Suprapubic skin (tissue), 4 donors: ENCODE results near the gene ABCD3. TPM values are rescaled to one million over a fixed set of nuclear protein-coding genes. Genes with fewer than 3 reads are reported as not detected.

Experiments
- DNase-seq, 2 donors: peaks; one replicate each; pipeline ENCODE4 v3.0.0-alpha.2; 2019; ENCODE audit warnings: low spot score in 2 of 2
- H3K27ac ChIP-seq: fragments of 200-600 bp; sonication (generic); one replicate; pipeline ENCODE4 v1.5.1; 2019
- H3K27me3 ChIP-seq: fragments of 200-600 bp; sonication (generic); one replicate; pipeline ENCODE4 v1.5.1; 2019
- H3K36me3 ChIP-seq: fragments of 200-600 bp; sonication (generic); one replicate; pipeline ENCODE4 v1.5.1; 2019
- H3K4me1 ChIP-seq: fragments of 200-600 bp; sonication (generic); one replicate; pipeline ENCODE4 v1.5.1; 2019
- H3K4me3 ChIP-seq: fragments of 200-600 bp; sonication (generic); one replicate; pipeline ENCODE4 v1.5.1; 2019; ENCODE audit warnings: mild to moderate bottlenecking
- H3K9me3 ChIP-seq: fragments of 200-600 bp; sonication (generic); one replicate; pipeline ENCODE4 v1.5.1; 2019
- CTCF ChIP-seq, 2 donors: fragments of 200-600 bp in 1 of 2; fragments of 450-650 bp in 1 of 2; sonication (generic) in 1 of 2; IDR thresholded peaks; one replicate each; pipeline ENCODE4 v1.5.1; 2016 to 2019; ENCODE audit warnings: antibody characterized with exemption in 2 of 2, mild to moderate bottlenecking in 1 of 2, moderate library complexity in 1 of 2
- EP300 ChIP-seq: sonication (generic); formaldehyde crosslinking; IDR thresholded peaks from one replicate; pipeline ENCODE4 v1.6.1; 2017; ENCODE audit warnings: antibody characterized with exemption
- POLR2A ChIP-seq, 2 donors: fragments of 450-650 bp; IDR thresholded peaks; one replicate each; pipeline ENCODE4 v1.6.1; 2017; ENCODE audit warnings: antibody characterized with exemption in 2 of 2, mild to moderate bottlenecking in 2 of 2, moderate library complexity in 2 of 2
- POLR2AphosphoS5 ChIP-seq, 3 donors: sonication (generic); formaldehyde crosslinking; IDR thresholded peaks; one replicate each; pipeline ENCODE4 v1.6.1; 2017; ENCODE audit warnings: antibody characterized with exemption in 3 of 3
- WGBS: methylation state at CpG from one replicate; pipeline ENCODE4 v1.1.5; 2018; 5-methylcytosine and 5-hydroxymethylcytosine counted together
- total RNA-seq, 4 donors: library from RNA; depleted of rRNA; stranded (reverse); fragments of >200 nt; gene quantifications; one replicate each; pipeline ENCODE4 v1.1.0, GENCODE V29; 2016

Gene ABCD3
- total RNA-seq, 4 donors from 2014 or later: 27.6 to 46.5 (median 39.8) TPM

DNA sequence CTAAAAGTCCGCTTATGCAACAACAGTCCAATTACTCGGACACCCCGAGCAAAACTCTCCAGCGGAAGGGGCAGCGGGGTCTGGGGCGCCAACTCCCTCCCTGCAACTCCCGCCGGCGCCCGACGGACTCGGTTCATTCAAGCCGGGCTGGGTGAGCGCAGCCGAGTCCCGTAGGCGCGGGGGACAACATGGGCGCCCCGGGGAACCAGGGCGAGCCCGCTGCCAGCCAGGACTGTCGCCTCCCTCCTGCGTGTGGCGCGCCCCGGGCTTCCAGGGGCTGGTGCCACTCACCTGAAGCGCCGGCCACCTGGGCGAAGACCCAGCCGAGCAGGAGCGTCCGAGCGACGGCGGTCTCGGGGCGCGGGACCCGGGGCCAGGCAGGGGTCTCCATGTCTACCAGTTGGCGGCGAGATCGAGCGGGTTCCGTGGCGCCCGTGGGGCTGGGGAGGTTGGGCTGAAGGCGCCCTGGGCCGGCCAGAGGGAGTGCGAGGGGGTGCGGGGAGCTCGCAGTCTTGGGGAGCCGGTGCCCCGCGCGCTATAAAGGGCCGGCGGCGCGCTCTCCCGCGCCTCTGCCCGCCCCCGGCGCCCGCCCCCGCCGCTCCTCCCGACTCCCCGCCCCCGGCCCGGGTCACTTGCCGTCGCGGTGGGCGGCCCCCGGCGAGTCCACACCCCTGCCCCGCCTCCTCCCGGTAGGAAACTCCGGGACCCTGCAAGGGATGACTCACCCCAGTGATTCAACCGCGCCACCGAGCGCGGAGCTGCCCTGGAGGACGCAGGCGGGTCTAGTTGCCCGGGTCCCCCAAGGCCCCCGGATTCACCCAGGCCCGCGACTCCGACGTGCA is 123.3 kb downstream of the ABCD3 start, which contains the start of gene F3:
Gene F3, minus strand, starts transcription at position 514 of the 842 bp plus-strand sequence. Its CDS starts 123 bp downstream, at position 391.
- no peaks in the 10 kb centered on the region for H3K36me3 ChIP-seq
- peak within 1 kb of the TSS; percentile 66 for H3K4me3 ChIP-seq
- 0% methylated on average over 1 of the region's 94 CpGs for WGBS
- H3K27ac ChIP-seq: peak within 1 kb of the TSS; percentile 87
- H3K27me3 ChIP-seq: peaks cover 3% of the 10 kb centered on the region
- TF ChIP-seq POLR2A (IDR thresholded peaks at IDR 0.05) (peak in 1 of 2 donors; percentile 37), CTCF (IDR thresholded peaks at IDR 0.05) (peak in 1 of 2 donors; percentile 12), EP300 (no peak), POLR2AphosphoS5 (IDR thresholded peaks at IDR 0.05) (peak in 2 of 3 donors; percentile 6 to 74)
- peaks cover 56% of the 10 kb centered on the region for H3K4me1 ChIP-seq
- peak; percentile 93 for DNase-seq
- no peaks in the 10 kb centered on the region for H3K9me3 ChIP-seq

GRCh38 chr1:94542088-94542870 is 124.1 kb downstream of the ABCD3 start:
- H3K27ac ChIP-seq: peak overlapping the region; percentile 87
- peak overlapping the region; percentile 66 for H3K4me3 ChIP-seq
- 2% methylated on average over 15 of the region's 26 CpGs for WGBS
- no peaks in the 10 kb centered on the region for H3K36me3 ChIP-seq
- no peaks in the 10 kb centered on the region for H3K9me3 ChIP-seq
- H3K27me3 ChIP-seq: peaks cover 3% of the 10 kb centered on the region
- TF ChIP-seq CTCF (IDR thresholded peaks at IDR 0.05) (no peak), EP300 (no peak), POLR2A (IDR thresholded peaks at IDR 0.05) (no peak), POLR2AphosphoS5 (IDR thresholded peaks at IDR 0.05) (no peak)
- H3K4me1 ChIP-seq: peaks cover 56% of the 10 kb centered on the region
- DNase-seq: peak; percentile 75 to 81

DNA sequence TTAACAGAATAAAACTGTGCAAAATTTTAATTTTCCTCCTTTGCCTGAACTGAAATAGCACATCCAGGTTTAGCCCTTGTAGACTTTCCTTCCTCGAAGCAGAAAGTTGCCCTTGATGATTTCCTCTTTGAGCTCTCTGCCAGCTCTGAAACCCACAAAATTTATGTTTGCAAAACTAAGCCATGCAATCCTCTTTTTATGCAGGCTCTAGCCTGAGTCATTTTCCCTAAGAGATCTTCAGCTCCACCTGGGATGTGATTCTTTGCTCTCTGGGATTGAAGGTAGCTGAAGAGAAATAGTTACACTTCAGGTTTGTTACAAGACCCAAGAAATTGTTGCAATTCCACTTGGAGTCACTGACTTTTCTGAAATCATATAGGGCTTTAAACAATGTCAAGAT is 124.8 kb downstream of the ABCD3 start:
- no peak for DNase-seq
- peaks cover 56% of the 10 kb centered on the region for H3K4me1 ChIP-seq
- H3K27me3 ChIP-seq: peaks cover 3% of the 10 kb centered on the region
- TF ChIP-seq POLR2A (IDR thresholded peaks at IDR 0.05) (no peak), CTCF (IDR thresholded peaks at IDR 0.05) (no peak), EP300 (no peak), POLR2AphosphoS5 (IDR thresholded peaks at IDR 0.05) (no peak)
- peak overlapping the region; percentile 66 for H3K4me3 ChIP-seq
- no peaks in the 10 kb centered on the region for H3K36me3 ChIP-seq
- H3K9me3 ChIP-seq: no peaks in the 10 kb centered on the region
- WGBS: 10% methylated on average over 1 of the region's 1 CpG
- no peak overlapping the region for H3K27ac ChIP-seq

DNA sequence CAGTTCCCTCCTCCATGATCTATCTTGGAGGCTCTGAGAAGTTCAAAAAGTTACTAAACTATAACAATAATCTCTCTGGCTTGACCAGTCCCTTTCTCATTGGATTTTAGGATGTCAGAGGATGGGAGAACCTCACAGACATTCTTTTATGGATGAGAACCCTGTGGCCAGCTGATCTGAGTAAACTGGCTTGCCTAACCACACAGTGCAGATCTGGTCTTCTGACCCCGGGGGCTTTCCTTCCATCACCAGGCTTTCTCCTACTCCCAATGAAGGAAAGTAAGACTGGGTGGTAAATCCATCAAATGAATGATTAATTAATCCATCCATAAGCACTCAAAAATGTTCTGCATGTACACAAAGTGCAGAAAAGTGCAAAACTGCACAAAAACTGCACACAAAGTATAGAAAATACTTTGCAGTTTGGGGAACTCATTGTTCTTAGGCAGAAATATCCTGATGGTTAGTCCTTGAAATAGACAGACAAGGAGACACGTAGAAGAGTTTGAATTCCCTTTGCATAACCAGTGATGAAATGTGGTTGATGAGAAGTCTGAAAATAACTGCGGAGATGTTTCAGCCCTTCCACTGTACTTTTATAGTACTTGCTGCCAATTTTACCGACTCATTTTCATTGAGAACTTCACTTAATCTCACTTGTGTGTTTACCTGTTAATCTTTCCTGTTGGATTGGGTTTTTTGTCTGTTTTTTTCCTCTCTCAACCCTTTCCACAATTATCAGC is 125.9 kb downstream of the ABCD3 start:
- 78% methylated on average over 4 of the region's 4 CpGs for WGBS
- Histone ChIP-seq H3K4me3 (no peak overlapping the region), H3K36me3 (no peaks in the 10 kb centered on the region), H3K4me1 (peaks cover 47% of the 10 kb centered on the region), H3K27me3 (peaks cover 3% of the 10 kb centered on the region), H3K27ac (peak overlapping the region; percentile 50), H3K9me3 (no peaks in the 10 kb centered on the region)
- TF ChIP-seq POLR2A (IDR thresholded peaks at IDR 0.05) (no peak), EP300 (no peak), POLR2AphosphoS5 (IDR thresholded peaks at IDR 0.05) (no peak), CTCF (IDR thresholded peaks at IDR 0.05) (no peak)
- no peak for DNase-seq
